Breast epithelium (tissue), 4 donors: ENCODE measurements around the gene PRR12. TPM values are rescaled to one million over a fixed set of nuclear protein-coding genes. Genes with fewer than 3 reads are reported as not detected.

Source experiments
- DNase-seq, 2 donors: peaks; one replicate each; pipeline ENCODE4 v3.0.0-alpha.2; 2019; ENCODE audit warnings: low spot score in 2 of 2
- H3K27ac ChIP-seq, 2 donors: fragments of 200-600 bp; sonication (generic) in 1 of 2; one replicate each; pipeline ENCODE4 v1.5.1; 2016 to 2019; ENCODE audit warnings: mild to moderate bottlenecking in 1 of 2
- H3K27me3 ChIP-seq, 2 donors: fragments of 200-600 bp; sonication (generic) in 1 of 2; one replicate each; pipeline versions ENCODE4 v1.5.1 to v1.6.0; 2017 to 2019; ENCODE audit warnings: control low read depth in 1 of 2, mild to moderate bottlenecking in 1 of 2
- H3K36me3 ChIP-seq: fragments of 200-600 bp; one replicate; pipeline ENCODE4 v1.5.1; 2019
- H3K4me1 ChIP-seq, 2 donors: fragments of 200-600 bp; sonication (generic); one replicate each; pipeline ENCODE4 v1.5.1; 2016 to 2019; ENCODE audit warnings: control low read depth in 1 of 2
- H3K4me3 ChIP-seq, 3 donors: fragments of 200-600 bp; sonication (generic); 1 replicate in 2 of 3; 2 replicates in 1 of 3; pipeline ENCODE4 v1.5.1; 2016 to 2019; ENCODE audit warnings: mild to moderate bottlenecking in 3 of 3, moderate library complexity in 2 of 3
- H3K9me3 ChIP-seq, 2 donors: fragments of 200-600 bp; sonication (generic) in 1 of 2; one replicate each; pipeline ENCODE4 v1.5.1; 2016 to 2019; ENCODE audit warnings: control low read depth in 1 of 2
- POLR2A ChIP-seq: fragments of 450-650 bp; IDR thresholded peaks from one replicate; pipeline ENCODE4 v1.6.1; 2016; ENCODE audit warnings: antibody characterized with exemption, mild to moderate bottlenecking, moderate library complexity
- POLR2AphosphoS5 ChIP-seq, 3 donors: sonication (generic); formaldehyde crosslinking; IDR thresholded peaks; one replicate each; pipeline ENCODE4 v1.6.1; 2017; ENCODE audit warnings: antibody characterized with exemption in 3 of 3
- intact Hi-C: fragments of 100-400 bp; cut with DNase I; formaldehyde crosslinking; loops from one replicate; pipeline ENCODE4 v1.15.1; 2023; ENCODE audit warnings: low total_unique reads
- total RNA-seq, 3 donors: library from RNA; depleted of rRNA; stranded (reverse); fragments of >200 nt; gene quantifications; one replicate each; pipeline ENCODE4 v1.1.0, GENCODE V29; 2016
- TF ChIP-seq, protein P1 (sequence below), 3 donors: fragments of 450-650 bp; IDR thresholded peaks; one replicate each; pipeline ENCODE4 v1.5.1; 2016 to 2017; ENCODE audit warnings: antibody characterized with exemption in 3 of 3, mild to moderate bottlenecking in 3 of 3, moderate library complexity in 3 of 3

The PRR12 gene
- total RNA-seq, 3 donors from 2014 or later: 6.2 to 8.8 (median 6.3) TPM

DNA sequence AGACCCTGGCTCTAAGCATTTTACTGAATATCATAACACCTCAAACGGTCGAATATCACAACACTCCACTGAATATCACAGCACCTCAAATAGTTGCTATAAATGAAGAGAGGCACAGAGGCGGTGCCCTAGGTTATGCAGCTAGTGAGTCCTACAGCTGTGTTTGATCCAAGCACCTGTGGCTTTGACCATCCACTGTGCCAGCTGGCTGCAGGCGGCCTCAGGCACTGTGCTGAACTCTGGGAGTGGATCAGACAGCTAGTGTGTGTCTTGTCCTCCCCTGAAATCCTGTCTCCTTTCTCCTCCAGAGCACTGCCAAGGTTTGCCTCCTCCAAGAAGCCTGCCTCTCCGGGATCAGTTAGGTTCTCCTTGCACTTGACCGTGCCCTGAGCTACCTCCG lies 18.0 kb upstream of the PRR12 start:
- intact Hi-C loops: no loop called here
- H3K36me3 ChIP-seq: no peaks in the 10 kb centered on the region
- no peaks in the 10 kb centered on the region for H3K9me3 ChIP-seq
- no peak for DNase-seq
- no peaks in the 10 kb centered on the region for H3K4me1 ChIP-seq
- H3K4me3 ChIP-seq: no peak overlapping the region
- TF ChIP-seq, protein P1, sequence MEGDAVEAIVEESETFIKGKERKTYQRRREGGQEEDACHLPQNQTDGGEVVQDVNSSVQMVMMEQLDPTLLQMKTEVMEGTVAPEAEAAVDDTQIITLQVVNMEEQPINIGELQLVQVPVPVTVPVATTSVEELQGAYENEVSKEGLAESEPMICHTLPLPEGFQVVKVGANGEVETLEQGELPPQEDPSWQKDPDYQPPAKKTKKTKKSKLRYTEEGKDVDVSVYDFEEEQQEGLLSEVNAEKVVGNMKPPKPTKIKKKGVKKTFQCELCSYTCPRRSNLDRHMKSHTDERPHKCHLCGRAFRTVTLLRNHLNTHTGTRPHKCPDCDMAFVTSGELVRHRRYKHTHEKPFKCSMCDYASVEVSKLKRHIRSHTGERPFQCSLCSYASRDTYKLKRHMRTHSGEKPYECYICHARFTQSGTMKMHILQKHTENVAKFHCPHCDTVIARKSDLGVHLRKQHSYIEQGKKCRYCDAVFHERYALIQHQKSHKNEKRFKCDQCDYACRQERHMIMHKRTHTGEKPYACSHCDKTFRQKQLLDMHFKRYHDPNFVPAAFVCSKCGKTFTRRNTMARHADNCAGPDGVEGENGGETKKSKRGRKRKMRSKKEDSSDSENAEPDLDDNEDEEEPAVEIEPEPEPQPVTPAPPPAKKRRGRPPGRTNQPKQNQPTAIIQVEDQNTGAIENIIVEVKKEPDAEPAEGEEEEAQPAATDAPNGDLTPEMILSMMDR (IDR thresholded peaks at IDR 0.05): no peak
- no peaks in the 10 kb centered on the region for H3K27me3 ChIP-seq
- H3K27ac ChIP-seq: no peak overlapping the region

DNA sequence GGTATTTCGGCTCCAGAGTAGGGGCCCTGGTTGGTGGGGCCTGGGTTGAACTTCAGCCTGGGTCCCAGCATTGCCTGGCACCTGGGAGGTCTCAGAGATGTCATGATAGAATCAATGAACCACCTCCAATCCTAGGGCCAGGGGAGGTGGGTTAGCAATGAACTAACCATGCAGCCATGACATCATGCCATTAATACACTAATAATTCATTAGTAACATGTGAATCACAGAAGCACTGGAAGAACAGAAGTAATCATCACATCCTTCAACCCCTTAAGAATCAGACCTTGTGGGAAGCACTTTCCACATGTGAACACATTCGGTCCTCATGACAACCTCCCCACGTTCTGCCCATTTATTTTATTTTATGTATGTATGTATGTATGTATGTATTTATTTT lies 17.6 kb upstream of the PRR12 start:
- H3K27me3 ChIP-seq: no peaks in the 10 kb centered on the region
- H3K4me1 ChIP-seq: no peaks in the 10 kb centered on the region
- DNase-seq: no peak
- H3K4me3 ChIP-seq: no peak overlapping the region
- no peak overlapping the region for H3K27ac ChIP-seq
- no peaks in the 10 kb centered on the region for H3K36me3 ChIP-seq
- no peak for TF ChIP-seq POLR2A
- TF ChIP-seq POLR2AphosphoS5 (IDR thresholded peaks at IDR 0.05): no peak
- TF ChIP-seq, protein P1 (IDR thresholded peaks at IDR 0.05): no peak
- intact Hi-C loops: no loop called here
- H3K9me3 ChIP-seq: no peaks in the 10 kb centered on the region

DNA sequence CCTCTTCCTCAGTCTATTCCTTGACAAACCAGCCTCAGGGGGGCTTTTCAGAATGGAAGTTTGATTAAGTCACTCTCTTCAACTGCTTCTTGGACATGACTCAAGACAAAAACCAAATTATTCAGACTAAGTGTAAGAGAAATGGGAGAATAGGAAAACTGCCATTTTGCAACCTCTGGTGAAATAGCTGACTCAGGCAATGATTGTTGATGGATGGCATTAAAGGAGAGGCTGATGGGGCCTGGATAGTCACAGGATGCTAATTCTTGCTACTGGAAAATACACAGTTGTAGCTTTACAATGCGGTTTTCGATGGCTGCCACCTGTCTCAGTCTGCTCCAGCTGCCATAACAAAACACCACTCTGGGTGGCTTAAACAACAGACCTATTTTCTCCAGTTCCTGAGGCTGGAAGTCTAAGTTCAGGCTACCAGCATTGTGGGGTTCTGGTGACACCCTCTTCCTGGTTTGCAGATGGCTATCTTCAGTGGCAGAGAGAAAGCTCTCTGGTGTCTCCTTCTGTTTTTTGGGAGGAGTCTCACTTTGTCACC lies 16.7 kb upstream of the PRR12 start:
- no peaks in the 10 kb centered on the region for H3K9me3 ChIP-seq
- intact Hi-C loops: no loop called here
- no peak for TF ChIP-seq POLR2AphosphoS5 (IDR thresholded peaks at IDR 0.05)
- TF ChIP-seq, protein P1 (IDR thresholded peaks at IDR 0.05): no peak
- TF ChIP-seq POLR2A: no peak

GRCh38 chr19:49579193-49579592 lies 11.8 kb upstream of the PRR12 start:
- H3K4me1 ChIP-seq: no peaks in the 10 kb centered on the region
- H3K9me3 ChIP-seq: no peaks in the 10 kb centered on the region
- H3K27me3 ChIP-seq: no peaks in the 10 kb centered on the region
- no peak overlapping the region for H3K27ac ChIP-seq
- no peaks in the 10 kb centered on the region for H3K36me3 ChIP-seq
- DNase-seq: no peak
- peak overlapping the region in 2 of 3 donors; percentile 67 to 73 for H3K4me3 ChIP-seq
- TF ChIP-seq POLR2A (no peak), POLR2AphosphoS5 (IDR thresholded peaks at IDR 0.05) (no peak)
- TF ChIP-seq, protein P1 (IDR thresholded peaks at IDR 0.05): no peak
- intact Hi-C loops: no loop called here

More for the DNA sequence above, 16.7 kb upstream of the PRR12 start:
- H3K4me1 ChIP-seq: no peaks in the 10 kb centered on the region
- H3K27me3 ChIP-seq: no peaks in the 10 kb centered on the region
- DNase-seq: no peak
- H3K4me3 ChIP-seq: no peak overlapping the region
- no peak overlapping the region for H3K27ac ChIP-seq
- no peaks in the 10 kb centered on the region for H3K36me3 ChIP-seq

DNA sequence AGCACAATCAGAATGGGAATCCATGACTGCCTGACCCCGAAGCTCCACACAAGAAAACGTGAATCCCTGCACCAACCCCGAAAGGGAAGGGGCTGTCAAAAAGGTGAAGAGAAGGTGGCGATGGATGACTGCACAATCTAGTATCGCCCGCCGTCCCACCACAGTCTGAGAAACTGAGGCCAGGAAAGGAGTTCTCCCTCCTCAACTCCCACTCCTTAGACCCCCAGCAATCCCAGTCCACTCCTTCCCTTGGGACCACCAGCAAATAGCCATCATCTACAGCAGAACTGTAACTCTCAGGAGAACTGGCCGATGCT lies 11.1 kb upstream of the PRR12 start:
- H3K27ac ChIP-seq: peak overlapping the region; percentile 76 to 77

More for the DNA sequence above, 11.1 kb upstream of the PRR12 start:
- peak overlapping the region; percentile 54 to 73 (median 67) for H3K4me3 ChIP-seq
- intact Hi-C loops: no loop called here
- TF ChIP-seq, protein P1 (IDR thresholded peaks at IDR 0.05): no peak
- TF ChIP-seq POLR2AphosphoS5 (IDR thresholded peaks at IDR 0.05): no peak
- no peak for TF ChIP-seq POLR2A
- no peaks in the 10 kb centered on the region for H3K9me3 ChIP-seq
- DNase-seq: no peak
- H3K36me3 ChIP-seq: no peaks in the 10 kb centered on the region
- H3K4me1 ChIP-seq: no peaks in the 10 kb centered on the region
- H3K27me3 ChIP-seq: no peaks in the 10 kb centered on the region
